HL-60 (cell line): ENCODE measurements around the gene GUCA1A.

Experiments used
- DNase-seq, 2 experiments: peaks; one replicate each; pipeline ENCODE4 v3.0.0-alpha.2; 2010 to 2020; ENCODE audit warnings: low read depth in 1 of 2, low spot score in 1 of 2
- H3K27ac ChIP-seq: fragments of 250-450 bp; sonication (Bioruptor Pico); replicated peaks from 2 replicates; pipeline ENCODE4 v1.5.1; 2020; ENCODE audit warnings: mild to moderate bottlenecking, moderate library complexity
- H3K27me3 ChIP-seq: fragments of 250-450 bp; sonication (Bioruptor Pico); 2 replicates; pipeline ENCODE4 v1.5.1; 2021; ENCODE audit warnings: mild to moderate bottlenecking, moderate library complexity; ENCODE audit not compliant: insufficient read depth, poor library complexity, severe bottlenecking
- H3K4me3 ChIP-seq: replicated peaks from 2 replicates; pipeline ENCODE4 v1.5.1; 2011; ENCODE audit warnings: mild to moderate bottlenecking, control low read depth, low read length; ENCODE audit not compliant: insufficient read depth
- CTCF ChIP-seq: IDR thresholded peaks from one replicate; pipeline ENCODE4 v1.5.1; 2011; ENCODE audit warnings: low read length, control low read depth, inconsistent platforms; ENCODE audit not compliant: insufficient read depth
- GABPA ChIP-seq: IDR thresholded peaks from 2 replicates; pipeline ENCODE4 v1.6.1; 2012; ENCODE audit warnings: low read depth
- POLR2AphosphoS5 ChIP-seq: IDR thresholded peaks from 2 replicates; pipeline ENCODE4 v1.6.1; 2012; ENCODE audit warnings: low read depth
- REST ChIP-seq: IDR thresholded peaks from 2 replicates; pipeline ENCODE4 v1.6.1; 2012; ENCODE audit warnings: low read depth; ENCODE audit not compliant: insufficient replicate concordance
- SPI1 ChIP-seq: IDR thresholded peaks from 2 replicates; pipeline ENCODE4 v1.6.1; 2012; ENCODE audit warnings: low read depth, mild to moderate bottlenecking, borderline replicate concordance

Gene GUCA1A

GRCh38 chr6:42222448-42222847 lies 49.3 kb downstream of the GUCA1A start:
- Histone ChIP-seq H3K4me3 (no peak overlapping the region), H3K27me3 (no peaks in the 10 kb centered on the region), H3K27ac (no peak overlapping the region)
- no peak for DNase-seq
- TF ChIP-seq REST = no peak

- Histone ChIP-seq H3K27me3 (no peaks in the 10 kb centered on the region), H3K4me3 (no peak overlapping the region), H3K27ac (no peak overlapping the region)
- TF ChIP-seq SPI1 (no peak), GABPA (no peak), CTCF (no peak), REST (no peak), POLR2AphosphoS5 (no peak)
- DNase-seq = no peak
Observed at GRCh38 chr6:42224222-42225028, 51.3 kb downstream of the GUCA1A start.

- TF ChIP-seq GABPA = no peak
- TF ChIP-seq POLR2AphosphoS5 = no peak
- TF ChIP-seq REST = no peak
- no peak for TF ChIP-seq SPI1
- no peak for TF ChIP-seq CTCF
- Histone ChIP-seq H3K27me3 (no peaks in the 10 kb centered on the region), H3K4me3 (no peak overlapping the region), H3K27ac (no peak overlapping the region)
- no peak for DNase-seq
Observed at GRCh38 chr6:42225029-42225339, 51.8 kb downstream of the GUCA1A start.
